ENCODE results near the gene GBF1.

Gene GBF1

GRCh38 chr10:102384606-102385429 lies 139.5 kb downstream of the GBF1 start:
- Histone ChIP-seq H3K9me3 (ENCODE audit: control insufficient read depth, low read length) (no peaks in the 10 kb centered on the region), H3K27me3 (ENCODE audit: control insufficient read depth, insufficient read depth, low read length) (no peaks in the 10 kb centered on the region), H3K4me1 (no peaks in the 10 kb centered on the region), H3K36me3 (ENCODE audit: control insufficient read depth, insufficient read depth, low read length) (no peaks in the 10 kb centered on the region), H3K27ac (no peak overlapping the region), H3K4me3 (ENCODE audit: low read depth, low read length) (no peak overlapping the region), H3K4me2 (ENCODE audit: low read length) (no peak overlapping the region), H2AFZ (no peak overlapping the region), H3K79me2 (no peaks in the 10 kb centered on the region), H3K9ac (no peak overlapping the region)
- TF ChIP-seq, protein P1, sequence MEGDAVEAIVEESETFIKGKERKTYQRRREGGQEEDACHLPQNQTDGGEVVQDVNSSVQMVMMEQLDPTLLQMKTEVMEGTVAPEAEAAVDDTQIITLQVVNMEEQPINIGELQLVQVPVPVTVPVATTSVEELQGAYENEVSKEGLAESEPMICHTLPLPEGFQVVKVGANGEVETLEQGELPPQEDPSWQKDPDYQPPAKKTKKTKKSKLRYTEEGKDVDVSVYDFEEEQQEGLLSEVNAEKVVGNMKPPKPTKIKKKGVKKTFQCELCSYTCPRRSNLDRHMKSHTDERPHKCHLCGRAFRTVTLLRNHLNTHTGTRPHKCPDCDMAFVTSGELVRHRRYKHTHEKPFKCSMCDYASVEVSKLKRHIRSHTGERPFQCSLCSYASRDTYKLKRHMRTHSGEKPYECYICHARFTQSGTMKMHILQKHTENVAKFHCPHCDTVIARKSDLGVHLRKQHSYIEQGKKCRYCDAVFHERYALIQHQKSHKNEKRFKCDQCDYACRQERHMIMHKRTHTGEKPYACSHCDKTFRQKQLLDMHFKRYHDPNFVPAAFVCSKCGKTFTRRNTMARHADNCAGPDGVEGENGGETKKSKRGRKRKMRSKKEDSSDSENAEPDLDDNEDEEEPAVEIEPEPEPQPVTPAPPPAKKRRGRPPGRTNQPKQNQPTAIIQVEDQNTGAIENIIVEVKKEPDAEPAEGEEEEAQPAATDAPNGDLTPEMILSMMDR (IDR thresholded peaks at IDR 0.05), result no peak

- no peaks in the 10 kb centered on the region for H3K4me1 ChIP-seq
- H3K27me3 ChIP-seq (ENCODE audit: control insufficient read depth, insufficient read depth, low read length), result no peaks in the 10 kb centered on the region
- TF ChIP-seq, protein P1 (IDR thresholded peaks at IDR 0.05), result no peak
- H3K4me2 ChIP-seq (ENCODE audit: low read length), result no peak overlapping the region
- no peak overlapping the region for H3K4me3 ChIP-seq (ENCODE audit: low read depth, low read length)
- no peaks in the 10 kb centered on the region for H3K36me3 ChIP-seq (ENCODE audit: control insufficient read depth, insufficient read depth, low read length)
- no peaks in the 10 kb centered on the region for H3K9me3 ChIP-seq (ENCODE audit: control insufficient read depth, low read length)
- no peak overlapping the region for H2AFZ ChIP-seq
- H3K27ac ChIP-seq, result no peak overlapping the region
- no peaks in the 10 kb centered on the region for H3K79me2 ChIP-seq
- H3K9ac ChIP-seq, result no peak overlapping the region
Measured at GRCh38 chr10:102389894-102390293, 144.6 kb downstream of the GBF1 start.

DNA sequence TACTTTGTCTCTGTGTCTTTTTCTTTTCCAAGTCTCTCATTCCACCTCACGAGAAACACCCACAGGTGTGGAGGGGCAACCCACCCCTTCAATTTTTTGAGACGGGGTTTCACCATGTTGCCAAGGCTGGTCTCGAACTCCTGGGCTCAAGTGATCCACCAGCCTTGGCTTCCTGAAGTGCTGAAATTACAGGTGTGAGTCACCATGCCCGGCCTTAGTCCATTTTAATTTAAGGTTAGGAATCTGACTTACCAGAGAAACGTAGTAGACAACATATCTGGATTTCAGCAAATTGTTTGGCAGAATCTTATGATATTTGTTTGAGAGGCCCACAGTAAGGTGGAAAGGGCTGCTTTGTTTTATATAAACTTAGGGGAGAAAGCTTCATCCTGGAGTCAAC lies 147.0 kb downstream of the GBF1 start:
- no peaks in the 10 kb centered on the region for H3K27me3 ChIP-seq (ENCODE audit: control insufficient read depth, insufficient read depth, low read length)
- H3K4me3 ChIP-seq (ENCODE audit: low read depth, low read length), result no peak overlapping the region
- H3K9me3 ChIP-seq (ENCODE audit: control insufficient read depth, low read length), result no peaks in the 10 kb centered on the region
- no peak overlapping the region for H3K4me2 ChIP-seq (ENCODE audit: low read length)
- no peaks in the 10 kb centered on the region for H3K79me2 ChIP-seq
- no peak overlapping the region for H3K9ac ChIP-seq
- H3K4me1 ChIP-seq, result peaks cover 4% of the 10 kb centered on the region
- no peaks in the 10 kb centered on the region for H3K36me3 ChIP-seq (ENCODE audit: control insufficient read depth, insufficient read depth, low read length)
- H3K27ac ChIP-seq, result no peak overlapping the region
- H2AFZ ChIP-seq, result no peak overlapping the region
- TF ChIP-seq, protein P1 (IDR thresholded peaks at IDR 0.05), result no peak

- H2AFZ ChIP-seq, result peak overlapping the region; percentile 84
- H3K27me3 ChIP-seq (ENCODE audit: control insufficient read depth, insufficient read depth, low read length), result no peaks in the 10 kb centered on the region
- no peaks in the 10 kb centered on the region for H3K36me3 ChIP-seq (ENCODE audit: control insufficient read depth, insufficient read depth, low read length)
- H3K9me3 ChIP-seq (ENCODE audit: control insufficient read depth, low read length), result no peaks in the 10 kb centered on the region
- H3K4me3 ChIP-seq (ENCODE audit: low read depth, low read length), result peak overlapping the region; percentile 69
- no peaks in the 10 kb centered on the region for H3K79me2 ChIP-seq
- no peak overlapping the region for H3K9ac ChIP-seq
- peak overlapping the region; percentile 89 for H3K4me2 ChIP-seq (ENCODE audit: low read length)
- peaks cover 4% of the 10 kb centered on the region for H3K4me1 ChIP-seq
- peak overlapping the region; percentile 81 for H3K27ac ChIP-seq
- TF ChIP-seq, protein P1 (IDR thresholded peaks at IDR 0.05), result no peak
Measured at GRCh38 chr10:102393411-102394078, 148.2 kb downstream of the GBF1 start.
